Mucosa of gallbladder (tissue), 1 donor: ENCODE results near the gene BCORL1. TPM values are rescaled to one million over a fixed set of nuclear protein-coding genes. Genes with fewer than 3 reads are reported as not detected.

Source experiments
- DNase-seq: peaks from one replicate; pipeline ENCODE4 v3.0.0-alpha.2; 2020; ENCODE audit warnings: low spot score
- total RNA-seq: library from RNA; stranded (reverse); gene quantifications from one replicate; pipeline ENCODE4 v1.2.1, GENCODE V29; 2021
- donor health status: DM: no; HTN: no; CAD: no.

BCORL1 gene
- total RNA-seq, 1 donor from 2014 or later: 12.4 TPM

GRCh38 chrX:130009658-130010223 is 27.3 kb downstream of the BCORL1 start:
- DNase-seq: no peak

- DNase-seq: no peak
Observed at GRCh38 chrX:130012683-130013082, 30.2 kb downstream of the BCORL1 start.

- DNase-seq: no peak
Observed at GRCh38 chrX:130013661-130014060, 31.2 kb downstream of the BCORL1 start.

- DNase-seq: no peak
Observed at GRCh38 chrX:130014356-130014755, 31.9 kb downstream of the BCORL1 start.

- DNase-seq: no peak
Observed at GRCh38 chrX:130014770-130015169, 32.3 kb downstream of the BCORL1 start.

- no peak for DNase-seq
Observed at GRCh38 chrX:130015181-130015580, 32.7 kb downstream of the BCORL1 start.

- no peak for DNase-seq
Observed at GRCh38 chrX:130018143-130018542, 35.7 kb downstream of the BCORL1 start.

- no peak for DNase-seq
Observed at GRCh38 chrX:130020661-130021324, 38.4 kb downstream of the BCORL1 start.

- DNase-seq: peak; percentile 79
Observed at GRCh38 chrX:130024127-130024526, 41.7 kb downstream of the BCORL1 start.

- no peak for DNase-seq
Observed at GRCh38 chrX:130025256-130025655, 42.8 kb downstream of the BCORL1 start.

GRCh38 chrX:130027569-130027968 is 45.1 kb downstream of the BCORL1 start:
- no peak for DNase-seq

GRCh38 chrX:130028196-130028595 is 45.8 kb downstream of the BCORL1 start:
- DNase-seq: peak; percentile 26

GRCh38 chrX:130030826-130031225 is 48.4 kb downstream of the BCORL1 start:
- DNase-seq: no peak

- DNase-seq: no peak
Observed at GRCh38 chrX:130032552-130032951, 50.1 kb downstream of the BCORL1 start.

- DNase-seq: no peak
Observed at GRCh38 chrX:130034178-130034577, 51.7 kb downstream of the BCORL1 start.

- no peak for DNase-seq
Observed at GRCh38 chrX:130039847-130040246, 57.4 kb downstream of the BCORL1 start.

GRCh38 chrX:130047416-130047815 is 65.0 kb downstream of the BCORL1 start:
- no peak for DNase-seq

- no peak for DNase-seq
Observed at GRCh38 chrX:130048686-130049222, 66.3 kb downstream of the BCORL1 start.

GRCh38 chrX:130049821-130050220 is 67.4 kb downstream of the BCORL1 start:
- no peak for DNase-seq

GRCh38 chrX:130051176-130051845 is 68.9 kb downstream of the BCORL1 start:
- DNase-seq: no peak

GRCh38 chrX:130053236-130053635 is 70.8 kb downstream of the BCORL1 start:
- DNase-seq: no peak

- DNase-seq: no peak
Observed at GRCh38 chrX:130055103-130055502, 72.7 kb downstream of the BCORL1 start.

GRCh38 chrX:130055899-130056298 is 73.5 kb downstream of the BCORL1 start:
- no peak for DNase-seq
